ENCODE measurements around the gene INIP.
A peak's percentile ranks its signal among the peaks of the same experiment; 100 is the strongest.

Gene INIP

GRCh38 chr9:112717661-112718331 is at the start of gene INIP:
Gene INIP, minus strand, starts transcription at chr9:112718117. Its CDS starts 1,632 bp downstream, at chr9:112716485.
- DNase-seq (ENCODE audit: low read depth), result peak; percentile 93
- TF ChIP-seq CTCF (IDR thresholded peaks at IDR 0.05; ENCODE audit: low read depth, low read length, missing control alignments), result no peak
- peak within 1 kb of the TSS; percentile 87 for H3K4me3 ChIP-seq (ENCODE audit: low read depth, low read length)

GRCh38 chr9:112765281-112765680 is 47.4 kb upstream of the INIP start:
- no peak overlapping the region for H3K4me3 ChIP-seq (ENCODE audit: low read depth, low read length)
- DNase-seq (ENCODE audit: low read depth), result no peak
- no peak for TF ChIP-seq CTCF (IDR thresholded peaks at IDR 0.05; ENCODE audit: low read depth, low read length, missing control alignments)

- no peak for DNase-seq (ENCODE audit: low read depth)
- TF ChIP-seq CTCF (IDR thresholded peaks at IDR 0.05; ENCODE audit: low read depth, low read length, missing control alignments), result no peak
- H3K4me3 ChIP-seq (ENCODE audit: low read depth, low read length), result no peak overlapping the region
Measured at GRCh38 chr9:112764837-112765236, 46.9 kb upstream of the INIP start.

GRCh38 chr9:112764344-112764743 is 46.4 kb upstream of the INIP start:
- no peak for DNase-seq (ENCODE audit: low read depth)
- TF ChIP-seq CTCF (IDR thresholded peaks at IDR 0.05; ENCODE audit: low read depth, low read length, missing control alignments), result no peak
- no peak overlapping the region for H3K4me3 ChIP-seq (ENCODE audit: low read depth, low read length)

GRCh38 chr9:112762726-112763518 is 45.0 kb upstream of the INIP start:
- no peak for DNase-seq (ENCODE audit: low read depth)

GRCh38 chr9:112761912-112762655 is 44.2 kb upstream of the INIP start:
- TF ChIP-seq CTCF (IDR thresholded peaks at IDR 0.05; ENCODE audit: low read depth, low read length, missing control alignments), result no peak
- H3K4me3 ChIP-seq (ENCODE audit: low read depth, low read length), result no peak overlapping the region
- DNase-seq (ENCODE audit: low read depth), result no peak

More at GRCh38 chr9:112762726-112763518, 45.0 kb upstream of the INIP start:
- H3K4me3 ChIP-seq (ENCODE audit: low read depth, low read length), result no peak overlapping the region
- TF ChIP-seq CTCF (IDR thresholded peaks at IDR 0.05; ENCODE audit: low read depth, low read length, missing control alignments), result no peak
